K562 (cell line): ENCODE results near the gene FDX2. TPM values are rescaled to one million over a fixed set of nuclear protein-coding genes. Genes with fewer than 3 reads are reported as not detected.

Source experiments
- BRD4 ChIP-seq: fragments of 200-600 bp; sonication (generic); IDR thresholded peaks from 2 replicates; pipeline ENCODE4 v1.6.1; 2017; ENCODE audit warnings: inconsistent platforms
- CREB1 ChIP-seq, 2 experiments: sonication (generic) in 1 of 2; formaldehyde crosslinking in 1 of 2; IDR thresholded peaks; 2 replicates each; pipeline versions ENCODE4 v1.6.1 to v1.8.0; 2012 to 2022; ENCODE audit warnings: inconsistent platforms in 1 of 2, mild to moderate bottlenecking in 1 of 2, missing genetic modification reagents in 1 of 2, moderate library complexity in 1 of 2
- ESRRA ChIP-seq: fragments of 450-650 bp; IDR thresholded peaks from 2 replicates; pipeline ENCODE4 v1.6.1; 2014; ENCODE audit warnings: low read depth, mild to moderate bottlenecking, moderate library complexity, borderline replicate concordance
- FOSL1 ChIP-seq: fragments of 200-800 bp; sonication (Bioruptor generic); conservative IDR thresholded peaks from 2 replicates; pipeline ENCODE4 v1.6.1; 2016; ENCODE audit warnings: missing genetic modification characterization, missing compliant biosample characterization
- FUS ChIP-seq: fragments of 200-400 bp; formaldehyde crosslinking; optimal IDR thresholded peaks from 2 replicates; pipeline ENCODE3; 2017; ENCODE audit warnings: low read depth, low read length
- GABPA ChIP-seq: fragments of 200-800 bp; sonication (Bioruptor generic); conservative IDR thresholded peaks from 2 replicates; pipeline ENCODE4 v1.6.1; 2016; ENCODE audit warnings: low read depth, missing genetic modification characterization, missing compliant biosample characterization
- HDAC1 ChIP-seq, 2 experiments: fragments of 450-650 bp; IDR thresholded peaks; 2 replicates each; pipeline ENCODE4 v1.6.1; 2016 to 2017; ENCODE audit warnings: inconsistent platforms in 1 of 2, mild to moderate bottlenecking in 1 of 2, moderate library complexity in 1 of 2
- HDAC3 ChIP-seq: fragments of 450-650 bp; IDR thresholded peaks from 2 replicates; pipeline ENCODE4 v1.6.1; 2018; ENCODE audit warnings: borderline replicate concordance, mild to moderate bottlenecking, moderate library complexity; ENCODE audit not compliant: partially characterized antibody
- JUND ChIP-seq, 2 experiments: IDR thresholded peaks; 2 replicates in 1 of 2; 3 replicates in 1 of 2; pipeline ENCODE4 v1.6.1; 2011; ENCODE audit warnings: borderline replicate concordance in 2 of 2, low read depth in 2 of 2, low read length in 2 of 2, improper control_type of control experiment in 1 of 2, missing biosample characterization in 1 of 2, missing genetic modification characterization in 1 of 2, missing genetic modification reagents in 1 of 2
- MBD2 ChIP-seq: sonication (generic); IDR thresholded peaks from 2 replicates; pipeline ENCODE4 v1.6.1; 2016; ENCODE audit warnings: low read depth, borderline replicate concordance
- OTX1 ChIP-seq: fragments of 450-650 bp; formaldehyde crosslinking; IDR thresholded peaks from 2 replicates; pipeline ENCODE4 v1.4.0; 2022; ENCODE audit warnings: mild to moderate bottlenecking
- SIN3A ChIP-seq, 2 experiments: fragments of 150-350 bp in 1 of 2; IDR thresholded peaks; 2 replicates each; pipeline ENCODE4 v1.6.1; 2011 to 2016; ENCODE audit warnings: borderline replicate concordance in 2 of 2, low read depth in 2 of 2, low read length in 2 of 2, mild to moderate bottlenecking in 2 of 2, moderate library complexity in 2 of 2; ENCODE audit not compliant: control insufficient read depth in 1 of 2
- SP2 ChIP-seq: IDR thresholded peaks from 2 replicates; pipeline ENCODE4 v1.6.1; 2011; ENCODE audit warnings: mild to moderate bottlenecking, low read depth, low read length, moderate library complexity; ENCODE audit not compliant: poor library complexity, severe bottlenecking; ENCODE audit errors: extremely low read depth
- TAF7 ChIP-seq: fragments of 450-650 bp; IDR thresholded peaks from 2 replicates; pipeline ENCODE4 v1.6.1; 2016; ENCODE audit warnings: missing genetic modification characterization, missing compliant biosample characterization
- TBP ChIP-seq: optimal IDR thresholded peaks from 2 replicates; pipeline ENCODE3; 2011; ENCODE audit warnings: low read depth, low read length, improper control_type of control experiment
- TSC22D4 ChIP-seq: fragments of 450-650 bp; IDR thresholded peaks from 2 replicates; pipeline ENCODE4 v1.6.1; 2016; ENCODE audit warnings: missing genetic modification characterization, missing biosample characterization, control low read depth
- WHSC1 ChIP-seq: IDR thresholded peaks from one replicate; pipeline ENCODE4 v1.6.1; 2012; ENCODE audit warnings: low read length, control low read depth, inconsistent platforms
- ZKSCAN1 ChIP-seq: fragments of 150-350 bp; IDR thresholded peaks from 2 replicates; pipeline ENCODE4 v1.6.1; 2016; ENCODE audit warnings: low read depth, low read length
- polyA plus RNA-seq, 8 experiments: library from polyadenylated mRNA; depleted of rRNA in 4 of 8; stranded (reverse) in 5 of 8; unstranded in 3 of 8; fragments of >200 nt; fragmentation: Nextera tagmentation in 2 of 8; fragmentation: Illumina TruSeq in 1 of 8; extraction: Ambion mirVana in 2 of 8; extraction: Trizol in 1 of 8; gene quantifications; 2 replicates each; pipeline versions ENCODE4 v1.2.1 to v1.2.3, GENCODE V29; 2011 to 2014; ENCODE audit warnings: inconsistent platforms in 1 of 8, missing spikeins in 1 of 8
- total RNA-seq, 7 experiments: library from RNA; depleted of rRNA in 6 of 7; stranded (reverse); fragments of >200 nt in 6 of 7; fragmentation: Illumina TruSeq in 2 of 7; extraction: Trizol in 2 of 7; gene quantifications; 2 replicates each; pipeline versions ENCODE4 v1.2.1 to v1.2.3, GENCODE V29; 2011 to 2021; ENCODE audit warnings: low replicate concordance in 1 of 7
- TF ChIP-seq, protein P1 (sequence below), 2 experiments: fragments of 200-800 bp in 1 of 2; sonication (Bioruptor generic) in 1 of 2; sonication (generic) in 1 of 2; formaldehyde crosslinking in 1 of 2; IDR thresholded peaks in 1 of 2; conservative IDR thresholded peaks in 1 of 2; 2 replicates each; pipeline versions ENCODE4 v1.5.0 to v1.6.1; 2016 to 2020; ENCODE audit warnings: missing compliant biosample characterization in 1 of 2, missing genetic modification characterization in 1 of 2, missing genetic modification reagents in 1 of 2
- TF ChIP-seq, protein P2 (sequence below): fragments of 250-450 bp; sonication (Bioruptor Pico); IDR thresholded peaks from 2 replicates; pipeline ENCODE4 v1.8.0; 2021; ENCODE audit warnings: mild to moderate bottlenecking, moderate library complexity
- TF ChIP-seq, protein P3 (sequence below): IDR thresholded peaks from 2 replicates; pipeline ENCODE4 v1.6.1; 2014; ENCODE audit warnings: antibody characterized with exemption

FDX2 gene
- total and polyA plus RNA-seq, 9 of the 15 experiments (the other 6 are each of a cell fraction or from before 2014, with no cell fraction given): 2.5 to 49.8 (median 29.7) TPM

- peak; percentile 79 for TF ChIP-seq MBD2
- no peak for TF ChIP-seq SIN3A (IDR thresholded peaks at IDR 0.05; ENCODE audit: borderline replicate concordance in 2 of 2, control insufficient read depth in 1 of 2, low read depth in 2 of 2, low read length in 2 of 2)
- TF ChIP-seq, protein P1, sequence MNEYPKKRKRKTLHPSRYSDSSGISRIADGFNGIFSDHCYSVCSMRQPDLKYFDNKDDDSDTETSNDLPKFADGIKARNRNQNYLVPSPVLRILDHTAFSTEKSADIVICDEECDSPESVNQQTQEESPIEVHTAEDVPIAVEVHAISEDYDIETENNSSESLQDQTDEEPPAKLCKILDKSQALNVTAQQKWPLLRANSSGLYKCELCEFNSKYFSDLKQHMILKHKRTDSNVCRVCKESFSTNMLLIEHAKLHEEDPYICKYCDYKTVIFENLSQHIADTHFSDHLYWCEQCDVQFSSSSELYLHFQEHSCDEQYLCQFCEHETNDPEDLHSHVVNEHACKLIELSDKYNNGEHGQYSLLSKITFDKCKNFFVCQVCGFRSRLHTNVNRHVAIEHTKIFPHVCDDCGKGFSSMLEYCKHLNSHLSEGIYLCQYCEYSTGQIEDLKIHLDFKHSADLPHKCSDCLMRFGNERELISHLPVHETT (CRISPR knock-in tag; conservative IDR thresholded peaks at IDR 0.05 in 1 of 2, IDR thresholded peaks at IDR 0.05 in 1 of 2): peak in 1 of 2 experiments; percentile 57; a peak in 2 of 4 replicates
- no peak for TF ChIP-seq FUS
- TF ChIP-seq GABPA (tag): peak; percentile 64
- TF ChIP-seq SP2: no peak
- TF ChIP-seq CREB1 (IDR thresholded peaks at IDR 0.05): no peak; the same call in 1 of the 2 replicates
- TF ChIP-seq CREB1 (CRISPR knock-in tag; IDR thresholded peaks at IDR 0.05): no peak
- TF ChIP-seq TBP: peak; percentile 53
- TF ChIP-seq, protein P2, sequence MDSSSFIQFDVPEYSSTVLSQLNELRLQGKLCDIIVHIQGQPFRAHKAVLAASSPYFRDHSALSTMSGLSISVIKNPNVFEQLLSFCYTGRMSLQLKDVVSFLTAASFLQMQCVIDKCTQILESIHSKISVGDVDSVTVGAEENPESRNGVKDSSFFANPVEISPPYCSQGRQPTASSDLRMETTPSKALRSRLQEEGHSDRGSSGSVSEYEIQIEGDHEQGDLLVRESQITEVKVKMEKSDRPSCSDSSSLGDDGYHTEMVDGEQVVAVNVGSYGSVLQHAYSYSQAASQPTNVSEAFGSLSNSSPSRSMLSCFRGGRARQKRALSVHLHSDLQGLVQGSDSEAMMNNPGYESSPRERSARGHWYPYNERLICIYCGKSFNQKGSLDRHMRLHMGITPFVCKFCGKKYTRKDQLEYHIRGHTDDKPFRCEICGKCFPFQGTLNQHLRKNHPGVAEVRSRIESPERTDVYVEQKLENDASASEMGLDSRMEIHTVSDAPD (CRISPR knock-in tag): no peak
- TF ChIP-seq HDAC1 (IDR thresholded peaks at IDR 0.05): peak in 1 of 2 experiments; percentile 82; a peak in 2 of 4 replicates
- no peak for TF ChIP-seq BRD4
- TF ChIP-seq, protein P3, sequence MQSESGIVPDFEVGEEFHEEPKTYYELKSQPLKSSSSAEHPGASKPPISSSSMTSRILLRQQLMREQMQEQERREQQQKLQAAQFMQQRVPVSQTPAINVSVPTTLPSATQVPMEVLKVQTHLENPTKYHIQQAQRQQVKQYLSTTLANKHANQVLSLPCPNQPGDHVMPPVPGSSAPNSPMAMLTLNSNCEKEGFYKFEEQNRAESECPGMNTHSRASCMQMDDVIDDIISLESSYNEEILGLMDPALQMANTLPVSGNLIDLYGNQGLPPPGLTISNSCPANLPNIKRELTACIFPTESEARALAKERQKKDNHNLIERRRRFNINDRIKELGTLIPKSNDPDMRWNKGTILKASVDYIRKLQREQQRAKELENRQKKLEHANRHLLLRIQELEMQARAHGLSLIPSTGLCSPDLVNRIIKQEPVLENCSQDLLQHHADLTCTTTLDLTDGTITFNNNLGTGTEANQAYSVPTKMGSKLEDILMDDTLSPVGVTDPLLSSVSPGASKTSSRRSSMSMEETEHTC: no peak; the same call in 1 of the 2 replicates
- TF ChIP-seq TAF7 (tag): no peak
- TF ChIP-seq TSC22D4: no peak
- TF ChIP-seq HDAC3: no peak
- TF ChIP-seq ESRRA: peak; percentile 81; the same call in 1 of the 2 replicates
- TF ChIP-seq ZKSCAN1: peak; percentile 1
- TF ChIP-seq JUND (IDR thresholded peaks at IDR 0.05; ENCODE audit: borderline replicate concordance, low read depth, low read length): no peak; the same call in 1 of the 2 replicates
- TF ChIP-seq JUND (tag; IDR thresholded peaks at IDR 0.05; ENCODE audit: borderline replicate concordance, low read depth, low read length): peak; percentile 51; the same call in 2 of the 3 replicates
- no peak for TF ChIP-seq WHSC1
- peak; percentile 67 for TF ChIP-seq FOSL1 (tag)
- no peak for TF ChIP-seq OTX1 (CRISPR knock-in tag)
These were observed 16.0 kb downstream of the FDX2 start (continued) for GRCh38 chr19:10299545-10300458.
